HEK293 (cell line): ENCODE measurements around the gene CCL24.

Experiments
- BCL11A ChIP-seq: fragments of 450-650 bp; formaldehyde crosslinking; IDR thresholded peaks from 2 replicates; pipeline ENCODE4 v1.5.1; 2016; ENCODE audit warnings: low read depth, missing biosample characterization, missing genetic modification characterization
- SETDB1 ChIP-seq: IDR thresholded peaks from one replicate; pipeline ENCODE4 v1.6.1; 2017; ENCODE audit warnings: mild to moderate bottlenecking, low read length, moderate library complexity, mixed read lengths; ENCODE audit not compliant: insufficient read length
- ZBTB1 ChIP-seq: fragments of 450-650 bp; formaldehyde crosslinking; IDR thresholded peaks from 2 replicates; pipeline ENCODE4 v1.5.1; 2016; ENCODE audit warnings: missing biosample characterization, missing genetic modification characterization
- ZBTB7A ChIP-seq: fragments of 450-650 bp; formaldehyde crosslinking; IDR thresholded peaks from 2 replicates; pipeline ENCODE4 v1.5.1; 2016; ENCODE audit warnings: low read depth, missing biosample characterization, missing genetic modification characterization
- ZNF184 ChIP-seq: fragments of 450-650 bp; IDR thresholded peaks from 2 replicates; pipeline ENCODE4 v1.5.1; 2018; ENCODE audit warnings: missing biosample characterization, mild to moderate bottlenecking, missing genetic modification characterization
- ZNF24 ChIP-seq: fragments of 450-650 bp; formaldehyde crosslinking; IDR thresholded peaks from 2 replicates; pipeline ENCODE4 v1.5.1; 2016; ENCODE audit warnings: missing biosample characterization, missing genetic modification characterization
- ZNF501 ChIP-seq: fragments of 450-650 bp; formaldehyde crosslinking; IDR thresholded peaks from 2 replicates; pipeline ENCODE4 v1.5.1; 2016; ENCODE audit warnings: missing biosample characterization, missing genetic modification characterization
- ZNF670 ChIP-seq: fragments of 450-650 bp; formaldehyde crosslinking; IDR thresholded peaks from 2 replicates; pipeline ENCODE4 v1.5.1; 2016; ENCODE audit warnings: missing biosample characterization, missing genetic modification characterization, low read depth
- ZNF76 ChIP-seq: fragments of 450-650 bp; formaldehyde crosslinking; IDR thresholded peaks from 2 replicates; pipeline ENCODE4; 2016; ENCODE audit warnings: low read depth, missing biosample characterization, missing genetic modification characterization, borderline replicate concordance
- TF ChIP-seq, protein P1 (sequence below): fragments of 450-650 bp; formaldehyde crosslinking; IDR thresholded peaks from 2 replicates; pipeline ENCODE4 v1.5.1; 2016; ENCODE audit warnings: missing biosample characterization, missing genetic modification characterization
- TF ChIP-seq, protein P2 (sequence below): fragments of 450-650 bp; formaldehyde crosslinking; IDR thresholded peaks from 2 replicates; pipeline ENCODE4 v1.5.1; 2016; ENCODE audit warnings: missing biosample characterization, missing genetic modification characterization
- TF ChIP-seq, protein P3 (sequence below): fragments of 450-650 bp; formaldehyde crosslinking; IDR thresholded peaks from 2 replicates; pipeline ENCODE4 v1.5.1; 2016; ENCODE audit warnings: missing biosample characterization, missing genetic modification characterization
- TF ChIP-seq, protein P4 (sequence below): fragments of 450-650 bp; IDR thresholded peaks from 2 replicates; pipeline ENCODE4 v1.5.1; 2018; ENCODE audit warnings: missing biosample characterization, missing genetic modification characterization

DNA sequence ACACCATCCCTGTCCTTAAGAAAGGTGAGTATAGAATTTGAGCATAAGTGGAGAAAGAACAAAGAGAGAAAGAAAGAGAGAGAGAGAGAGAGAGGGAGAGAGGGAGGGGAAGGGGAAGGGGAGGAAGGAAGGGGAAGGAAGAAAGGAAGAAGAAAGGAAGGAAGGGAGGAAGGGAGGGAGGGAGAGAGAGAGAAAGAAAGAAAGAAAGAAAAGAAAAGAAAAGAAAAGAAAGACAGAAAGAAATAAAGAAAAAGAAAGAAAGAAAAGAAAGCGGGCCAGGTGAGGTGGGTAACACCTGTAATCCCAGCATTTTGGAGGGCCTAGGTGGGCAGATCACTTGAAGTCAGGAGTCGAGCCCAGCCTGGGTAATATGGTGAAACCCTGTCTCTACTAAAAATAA lies 19.9 kb downstream of the CCL24 start:
- TF ChIP-seq BCL11A (tag by site-specific recombination) (no peak), ZNF670 (no peak), SETDB1 (no peak), ZNF184 (no peak), ZNF24 (tag by site-specific recombination) (no peak), ZNF501 (tag by site-specific recombination) (no peak), ZNF76 (tag by site-specific recombination) (no peak), ZBTB7A (tag by site-specific recombination) (no peak), ZBTB1 (tag by site-specific recombination) (no peak)
- TF ChIP-seq, protein P1, sequence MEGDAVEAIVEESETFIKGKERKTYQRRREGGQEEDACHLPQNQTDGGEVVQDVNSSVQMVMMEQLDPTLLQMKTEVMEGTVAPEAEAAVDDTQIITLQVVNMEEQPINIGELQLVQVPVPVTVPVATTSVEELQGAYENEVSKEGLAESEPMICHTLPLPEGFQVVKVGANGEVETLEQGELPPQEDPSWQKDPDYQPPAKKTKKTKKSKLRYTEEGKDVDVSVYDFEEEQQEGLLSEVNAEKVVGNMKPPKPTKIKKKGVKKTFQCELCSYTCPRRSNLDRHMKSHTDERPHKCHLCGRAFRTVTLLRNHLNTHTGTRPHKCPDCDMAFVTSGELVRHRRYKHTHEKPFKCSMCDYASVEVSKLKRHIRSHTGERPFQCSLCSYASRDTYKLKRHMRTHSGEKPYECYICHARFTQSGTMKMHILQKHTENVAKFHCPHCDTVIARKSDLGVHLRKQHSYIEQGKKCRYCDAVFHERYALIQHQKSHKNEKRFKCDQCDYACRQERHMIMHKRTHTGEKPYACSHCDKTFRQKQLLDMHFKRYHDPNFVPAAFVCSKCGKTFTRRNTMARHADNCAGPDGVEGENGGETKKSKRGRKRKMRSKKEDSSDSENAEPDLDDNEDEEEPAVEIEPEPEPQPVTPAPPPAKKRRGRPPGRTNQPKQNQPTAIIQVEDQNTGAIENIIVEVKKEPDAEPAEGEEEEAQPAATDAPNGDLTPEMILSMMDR (tag by site-specific recombination): no peak
- TF ChIP-seq, protein P2, sequence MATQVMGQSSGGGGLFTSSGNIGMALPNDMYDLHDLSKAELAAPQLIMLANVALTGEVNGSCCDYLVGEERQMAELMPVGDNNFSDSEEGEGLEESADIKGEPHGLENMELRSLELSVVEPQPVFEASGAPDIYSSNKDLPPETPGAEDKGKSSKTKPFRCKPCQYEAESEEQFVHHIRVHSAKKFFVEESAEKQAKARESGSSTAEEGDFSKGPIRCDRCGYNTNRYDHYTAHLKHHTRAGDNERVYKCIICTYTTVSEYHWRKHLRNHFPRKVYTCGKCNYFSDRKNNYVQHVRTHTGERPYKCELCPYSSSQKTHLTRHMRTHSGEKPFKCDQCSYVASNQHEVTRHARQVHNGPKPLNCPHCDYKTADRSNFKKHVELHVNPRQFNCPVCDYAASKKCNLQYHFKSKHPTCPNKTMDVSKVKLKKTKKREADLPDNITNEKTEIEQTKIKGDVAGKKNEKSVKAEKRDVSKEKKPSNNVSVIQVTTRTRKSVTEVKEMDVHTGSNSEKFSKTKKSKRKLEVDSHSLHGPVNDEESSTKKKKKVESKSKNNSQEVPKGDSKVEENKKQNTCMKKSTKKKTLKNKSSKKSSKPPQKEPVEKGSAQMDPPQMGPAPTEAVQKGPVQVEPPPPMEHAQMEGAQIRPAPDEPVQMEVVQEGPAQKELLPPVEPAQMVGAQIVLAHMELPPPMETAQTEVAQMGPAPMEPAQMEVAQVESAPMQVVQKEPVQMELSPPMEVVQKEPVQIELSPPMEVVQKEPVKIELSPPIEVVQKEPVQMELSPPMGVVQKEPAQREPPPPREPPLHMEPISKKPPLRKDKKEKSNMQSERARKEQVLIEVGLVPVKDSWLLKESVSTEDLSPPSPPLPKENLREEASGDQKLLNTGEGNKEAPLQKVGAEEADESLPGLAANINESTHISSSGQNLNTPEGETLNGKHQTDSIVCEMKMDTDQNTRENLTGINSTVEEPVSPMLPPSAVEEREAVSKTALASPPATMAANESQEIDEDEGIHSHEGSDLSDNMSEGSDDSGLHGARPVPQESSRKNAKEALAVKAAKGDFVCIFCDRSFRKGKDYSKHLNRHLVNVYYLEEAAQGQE (tag by site-specific recombination): no peak
- TF ChIP-seq, protein P3, sequence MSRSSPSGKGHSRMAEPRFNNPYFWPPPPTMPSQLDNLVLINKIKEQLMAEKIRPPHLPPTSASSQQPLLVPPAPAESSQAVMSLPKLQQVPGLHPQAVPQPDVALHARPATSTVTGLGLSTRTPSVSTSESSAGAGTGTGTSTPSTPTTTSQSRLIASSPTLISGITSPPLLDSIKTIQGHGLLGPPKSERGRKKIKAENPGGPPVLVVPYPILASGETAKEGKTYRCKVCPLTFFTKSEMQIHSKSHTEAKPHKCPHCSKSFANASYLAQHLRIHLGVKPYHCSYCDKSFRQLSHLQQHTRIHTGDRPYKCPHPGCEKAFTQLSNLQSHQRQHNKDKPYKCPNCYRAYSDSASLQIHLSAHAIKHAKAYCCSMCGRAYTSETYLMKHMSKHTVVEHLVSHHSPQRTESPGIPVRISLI (tag by site-specific recombination): no peak
- TF ChIP-seq, protein P4, sequence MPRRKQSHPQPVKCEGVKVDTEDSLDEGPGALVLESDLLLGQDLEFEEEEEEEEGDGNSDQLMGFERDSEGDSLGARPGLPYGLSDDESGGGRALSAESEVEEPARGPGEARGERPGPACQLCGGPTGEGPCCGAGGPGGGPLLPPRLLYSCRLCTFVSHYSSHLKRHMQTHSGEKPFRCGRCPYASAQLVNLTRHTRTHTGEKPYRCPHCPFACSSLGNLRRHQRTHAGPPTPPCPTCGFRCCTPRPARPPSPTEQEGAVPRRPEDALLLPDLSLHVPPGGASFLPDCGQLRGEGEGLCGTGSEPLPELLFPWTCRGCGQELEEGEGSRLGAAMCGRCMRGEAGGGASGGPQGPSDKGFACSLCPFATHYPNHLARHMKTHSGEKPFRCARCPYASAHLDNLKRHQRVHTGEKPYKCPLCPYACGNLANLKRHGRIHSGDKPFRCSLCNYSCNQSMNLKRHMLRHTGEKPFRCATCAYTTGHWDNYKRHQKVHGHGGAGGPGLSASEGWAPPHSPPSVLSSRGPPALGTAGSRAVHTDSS: no peak
